MCF 10A (cell line): Measurements from ENCODE around the gene TMED10. TPM values are rescaled to one million over a fixed set of nuclear protein-coding genes. Genes with fewer than 3 reads are reported as not detected.
A peak's percentile ranks its signal among the peaks of the same experiment; 100 is the strongest.

Experiments
- BruUV-seq: library from RNA; stranded (reverse); fragments of 400-500 nt; replicated peaks from 2 replicates; lab custom pipeline; 2021; lab: Mats Ljungman, UMichigan
- CTCF ChIA-PET: fragments of 300-600 bp; sonication (Branson Sonifier 250); formaldehyde crosslinking; extraction: SDS; loops from one replicate; lab custom pipeline; 2021; ENCODE audit warnings: antibody characterized with exemption, inconsistent platforms; lab: Yijun Ruan, JAX
- POLR2A ChIA-PET: fragments of 300-600, 350-650 bp; sonication (Branson Sonifier 250); formaldehyde crosslinking; extraction: SDS; loops from one replicate; lab custom pipeline; 2020; ENCODE audit warnings: antibody characterized with exemption, inconsistent platforms; lab: Yijun Ruan, JAX
- DNase-seq: peaks from one replicate; pipeline ENCODE4 v3.0.0-alpha.2; 2018; ENCODE audit not compliant: unreplicated experiment
- H3K27ac Mint-ChIP-seq: one replicate; pipeline ENCODE4 v1.8.0; 2022; ENCODE audit warnings: mild to moderate bottlenecking, low read depth, mixed read lengths; ENCODE audit not compliant: unreplicated experiment
- H3K27me3 Mint-ChIP-seq: one replicate; pipeline ENCODE4 v1.8.0; 2022; ENCODE audit warnings: mixed read lengths; ENCODE audit not compliant: insufficient read depth, unreplicated experiment
- H3K36me3 Mint-ChIP-seq: one replicate; pipeline ENCODE4 v1.8.0; 2022; ENCODE audit warnings: mild to moderate bottlenecking, moderate library complexity, mixed read lengths; ENCODE audit not compliant: insufficient read depth, unreplicated experiment
- H3K4me1 Mint-ChIP-seq: one replicate; pipeline ENCODE4 v1.8.0; 2022; ENCODE audit warnings: mixed read lengths; ENCODE audit not compliant: insufficient read depth, unreplicated experiment
- H3K4me3 Mint-ChIP-seq: one replicate; pipeline ENCODE4 v1.8.0; 2022; ENCODE audit warnings: mild to moderate bottlenecking, moderate library complexity, mixed read lengths; ENCODE audit not compliant: unreplicated experiment
- H3K9me3 Mint-ChIP-seq: one replicate; pipeline ENCODE4 v1.8.0; 2022; ENCODE audit warnings: mixed read lengths; ENCODE audit not compliant: unreplicated experiment
- CTCF ChIP-seq: fragments of 200-600 bp; IDR thresholded peaks from one replicate; pipeline ENCODE4 v1.8.0; 2022; ENCODE audit warnings: antibody characterized with exemption, mild to moderate bottlenecking; ENCODE audit not compliant: unreplicated experiment
- intact Hi-C: fragments of 100-400 bp; cut with micrococcal nuclease; formaldehyde crosslinking; loops from 2 replicates; pipeline ENCODE4 v1.14.1; 2022
- total RNA-seq: library from RNA; stranded (reverse); gene quantifications from 2 replicates; pipeline ENCODE4 v1.2.3, GENCODE V29; 2022

Gene TMED10
- total RNA-seq, 1 experiment from 2014 or later: 454 TPM

- ChIA-PET CTCF (interaction anchor here (0.6 kb wide), 1 partner anchor 27 kb away, joined by 3 read pairs; no protein-coding TSS in a partner anchor), POLR2A (interaction anchor here (0.9 to 1.9 kb wide), 5 partner anchors 8 to 140 kb away, joined by 3 to 11 read pairs (median 6); no protein-coding TSS in a partner anchor)
- DNase-seq: no peak
- no peak for TF ChIP-seq CTCF
- peaks cover 31% of the 10 kb centered on the region for H3K4me1 Mint-ChIP-seq
- peaks cover 35% of the 10 kb centered on the region for H3K36me3 Mint-ChIP-seq
- no TSS peak for BruUV-seq
- peak overlapping the region; percentile 36 for H3K27ac Mint-ChIP-seq
- intact Hi-C loops: no loop called here
- no peaks in the 10 kb centered on the region for H3K9me3 Mint-ChIP-seq
- no peak overlapping the region for H3K4me3 Mint-ChIP-seq
- no peaks in the 10 kb centered on the region for H3K27me3 Mint-ChIP-seq
Measured at GRCh38 chr14:75158843-75159614, 17.4 kb downstream of the TMED10 start.

GRCh38 chr14:75156901-75157300 lies 19.5 kb downstream of the TMED10 start:
- Mint-ChIP-seq H3K4me1 (peaks cover 33% of the 10 kb centered on the region), H3K27ac (peak overlapping the region; percentile 56), H3K36me3 (peaks cover 25% of the 10 kb centered on the region), H3K9me3 (no peaks in the 10 kb centered on the region), H3K4me3 (no peak overlapping the region), H3K27me3 (no peaks in the 10 kb centered on the region)
- no peak for TF ChIP-seq CTCF
- CTCF ChIA-PET: interaction anchor here (0.6 kb wide), 1 partner anchor 60 kb away, joined by 3 read pairs; no protein-coding TSS in a partner anchor
- no peak for DNase-seq
- POLR2A ChIA-PET: interaction anchor here (0.6 to 1.8 kb wide), 5 partner anchors 9 to 120 kb away, joined by 3 to 6 read pairs (median 5); no protein-coding TSS in a partner anchor
- BruUV-seq: no TSS peak
- intact Hi-C loops: no loop called here

GRCh38 chr14:75156111-75156510 lies 20.3 kb downstream of the TMED10 start:
- no peak overlapping the region for H3K4me3 Mint-ChIP-seq
- CTCF ChIA-PET: interaction anchor here (0.5 to 1.6 kb wide), 3 partner anchors 13 to 67 kb away, joined by 3 to 5 read pairs (median 4); no protein-coding TSS in a partner anchor

More at GRCh38 chr14:75156111-75156510, 20.3 kb downstream of the TMED10 start:
- TF ChIP-seq CTCF: no peak
- H3K36me3 Mint-ChIP-seq: peaks cover 25% of the 10 kb centered on the region
- H3K27ac Mint-ChIP-seq: peak overlapping the region; percentile 83
- DNase-seq: no peak
- POLR2A ChIA-PET: interaction anchor here (0.6 to 1.6 kb wide), 5 partner anchors 12 to 122 kb away, joined by 3 to 6 read pairs (median 4); partner anchors contain the start of gene FOS
- H3K4me1 Mint-ChIP-seq: peaks cover 38% of the 10 kb centered on the region
- intact Hi-C loops: no loop called here
- H3K9me3 Mint-ChIP-seq: no peaks in the 10 kb centered on the region
- no peaks in the 10 kb centered on the region for H3K27me3 Mint-ChIP-seq
- BruUV-seq: no TSS peak
